ENCODE measurements around the gene MRGPRX3.
"Not testable (repeated sequence)": the region's sequence is repeated elsewhere in the genome, so short reads cannot be mapped to it uniquely, and the experiment has no call there.

The MRGPRX3 gene

GRCh38 chr11:18105086-18105801 lies 27.1 kb upstream of the MRGPRX3 start:
- DNase-seq (ENCODE audit: low read depth): no peak
- TF ChIP-seq CTCF (IDR thresholded peaks at IDR 0.05; ENCODE audit: insufficient read depth, low read depth, low read length, missing control alignments): no peak
- peak overlapping the region; percentile 94 for H3K4me3 ChIP-seq (ENCODE audit: low read length)

- peak within 1 kb of the TSS; percentile 94 for H3K4me3 ChIP-seq (ENCODE audit: low read length)
- TF ChIP-seq CTCF (IDR thresholded peaks at IDR 0.05; ENCODE audit: insufficient read depth, low read depth, low read length, missing control alignments): peak; percentile 61
- DNase-seq (ENCODE audit: low read depth): peak; percentile 84
These were observed 26.4 kb upstream of the MRGPRX3 start, which contains the start of gene SAAL1 for GRCh38 chr11:18105802-18106574. Gene SAAL1, minus strand, starts transcription at chr11:18106082. Its CDS starts 41 bp downstream, at chr11:18106041.

GRCh38 chr11:18106688-18107087 lies 25.7 kb upstream of the MRGPRX3 start:
- no peak overlapping the region for H3K4me3 ChIP-seq (ENCODE audit: low read length)
- DNase-seq (ENCODE audit: low read depth): peak; percentile 41
- TF ChIP-seq CTCF (IDR thresholded peaks at IDR 0.05; ENCODE audit: insufficient read depth, low read depth, low read length, missing control alignments): no peak

GRCh38 chr11:18108254-18108653 lies 24.1 kb upstream of the MRGPRX3 start:
- DNase-seq (ENCODE audit: low read depth): no peak
- no peak for TF ChIP-seq CTCF (IDR thresholded peaks at IDR 0.05; ENCODE audit: insufficient read depth, low read depth, low read length, missing control alignments)
- H3K4me3 ChIP-seq (ENCODE audit: low read length): no peak overlapping the region

GRCh38 chr11:18111005-18111404 lies 21.4 kb upstream of the MRGPRX3 start:
- peak; percentile 32 for DNase-seq (ENCODE audit: low read depth)
- no peak overlapping the region for H3K4me3 ChIP-seq (ENCODE audit: low read length)
- no peak for TF ChIP-seq CTCF (IDR thresholded peaks at IDR 0.05; ENCODE audit: insufficient read depth, low read depth, low read length, missing control alignments)

- DNase-seq (ENCODE audit: low read depth): peak; percentile 72
- peak; percentile 92 for TF ChIP-seq CTCF (IDR thresholded peaks at IDR 0.05; ENCODE audit: insufficient read depth, low read depth, low read length, missing control alignments)
- H3K4me3 ChIP-seq (ENCODE audit: low read length): no peak overlapping the region
These were observed 16.8 kb upstream of the MRGPRX3 start for GRCh38 chr11:18115360-18116127.

GRCh38 chr11:18121331-18121828 lies 11.0 kb upstream of the MRGPRX3 start:
- not testable (repeated sequence) for DNase-seq (ENCODE audit: low read depth); H3K4me3 ChIP-seq (ENCODE audit: low read length)

GRCh38 chr11:18131115-18131514 lies 1.3 kb upstream of the MRGPRX3 start:
- not testable (repeated sequence) for H3K4me3 ChIP-seq (ENCODE audit: low read length); DNase-seq (ENCODE audit: low read depth)
